HL-60 (cell line): Measurements from ENCODE around the gene UPF2.

Experiments
- DNase-seq, 2 experiments: peaks; one replicate each; pipeline ENCODE4 v3.0.0-alpha.2; 2010 to 2020; ENCODE audit warnings: low read depth in 1 of 2, low spot score in 1 of 2
- H3K27ac ChIP-seq: fragments of 250-450 bp; sonication (Bioruptor Pico); replicated peaks from 2 replicates; pipeline ENCODE4 v1.5.1; 2020; ENCODE audit warnings: mild to moderate bottlenecking, moderate library complexity
- H3K27me3 ChIP-seq: fragments of 250-450 bp; sonication (Bioruptor Pico); 2 replicates; pipeline ENCODE4 v1.5.1; 2021; ENCODE audit warnings: mild to moderate bottlenecking, moderate library complexity; ENCODE audit not compliant: insufficient read depth, poor library complexity, severe bottlenecking
- H3K4me3 ChIP-seq: replicated peaks from 2 replicates; pipeline ENCODE4 v1.5.1; 2011; ENCODE audit warnings: mild to moderate bottlenecking, control low read depth, low read length; ENCODE audit not compliant: insufficient read depth
- GABPA ChIP-seq: IDR thresholded peaks from 2 replicates; pipeline ENCODE4 v1.6.1; 2012; ENCODE audit warnings: low read depth
- POLR2AphosphoS5 ChIP-seq: IDR thresholded peaks from 2 replicates; pipeline ENCODE4 v1.6.1; 2012; ENCODE audit warnings: low read depth
- SPI1 ChIP-seq: IDR thresholded peaks from 2 replicates; pipeline ENCODE4 v1.6.1; 2012; ENCODE audit warnings: low read depth, mild to moderate bottlenecking, borderline replicate concordance
- TF ChIP-seq, protein P1 (sequence below): IDR thresholded peaks from one replicate; pipeline ENCODE4 v1.5.1; 2011; ENCODE audit warnings: low read length, control low read depth, inconsistent platforms; ENCODE audit not compliant: insufficient read depth
- TF ChIP-seq, protein P2 (sequence below): IDR thresholded peaks from 2 replicates; pipeline ENCODE4 v1.6.1; 2012; ENCODE audit warnings: low read depth; ENCODE audit not compliant: insufficient replicate concordance

UPF2 gene

GRCh38 chr10:11885437-11886137 lies 157.0 kb downstream of the UPF2 start:
- TF ChIP-seq, protein P1, sequence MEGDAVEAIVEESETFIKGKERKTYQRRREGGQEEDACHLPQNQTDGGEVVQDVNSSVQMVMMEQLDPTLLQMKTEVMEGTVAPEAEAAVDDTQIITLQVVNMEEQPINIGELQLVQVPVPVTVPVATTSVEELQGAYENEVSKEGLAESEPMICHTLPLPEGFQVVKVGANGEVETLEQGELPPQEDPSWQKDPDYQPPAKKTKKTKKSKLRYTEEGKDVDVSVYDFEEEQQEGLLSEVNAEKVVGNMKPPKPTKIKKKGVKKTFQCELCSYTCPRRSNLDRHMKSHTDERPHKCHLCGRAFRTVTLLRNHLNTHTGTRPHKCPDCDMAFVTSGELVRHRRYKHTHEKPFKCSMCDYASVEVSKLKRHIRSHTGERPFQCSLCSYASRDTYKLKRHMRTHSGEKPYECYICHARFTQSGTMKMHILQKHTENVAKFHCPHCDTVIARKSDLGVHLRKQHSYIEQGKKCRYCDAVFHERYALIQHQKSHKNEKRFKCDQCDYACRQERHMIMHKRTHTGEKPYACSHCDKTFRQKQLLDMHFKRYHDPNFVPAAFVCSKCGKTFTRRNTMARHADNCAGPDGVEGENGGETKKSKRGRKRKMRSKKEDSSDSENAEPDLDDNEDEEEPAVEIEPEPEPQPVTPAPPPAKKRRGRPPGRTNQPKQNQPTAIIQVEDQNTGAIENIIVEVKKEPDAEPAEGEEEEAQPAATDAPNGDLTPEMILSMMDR, result no peak
- no peak for TF ChIP-seq GABPA
- no peak for TF ChIP-seq SPI1
- TF ChIP-seq POLR2AphosphoS5, result no peak
- TF ChIP-seq, protein P2, sequence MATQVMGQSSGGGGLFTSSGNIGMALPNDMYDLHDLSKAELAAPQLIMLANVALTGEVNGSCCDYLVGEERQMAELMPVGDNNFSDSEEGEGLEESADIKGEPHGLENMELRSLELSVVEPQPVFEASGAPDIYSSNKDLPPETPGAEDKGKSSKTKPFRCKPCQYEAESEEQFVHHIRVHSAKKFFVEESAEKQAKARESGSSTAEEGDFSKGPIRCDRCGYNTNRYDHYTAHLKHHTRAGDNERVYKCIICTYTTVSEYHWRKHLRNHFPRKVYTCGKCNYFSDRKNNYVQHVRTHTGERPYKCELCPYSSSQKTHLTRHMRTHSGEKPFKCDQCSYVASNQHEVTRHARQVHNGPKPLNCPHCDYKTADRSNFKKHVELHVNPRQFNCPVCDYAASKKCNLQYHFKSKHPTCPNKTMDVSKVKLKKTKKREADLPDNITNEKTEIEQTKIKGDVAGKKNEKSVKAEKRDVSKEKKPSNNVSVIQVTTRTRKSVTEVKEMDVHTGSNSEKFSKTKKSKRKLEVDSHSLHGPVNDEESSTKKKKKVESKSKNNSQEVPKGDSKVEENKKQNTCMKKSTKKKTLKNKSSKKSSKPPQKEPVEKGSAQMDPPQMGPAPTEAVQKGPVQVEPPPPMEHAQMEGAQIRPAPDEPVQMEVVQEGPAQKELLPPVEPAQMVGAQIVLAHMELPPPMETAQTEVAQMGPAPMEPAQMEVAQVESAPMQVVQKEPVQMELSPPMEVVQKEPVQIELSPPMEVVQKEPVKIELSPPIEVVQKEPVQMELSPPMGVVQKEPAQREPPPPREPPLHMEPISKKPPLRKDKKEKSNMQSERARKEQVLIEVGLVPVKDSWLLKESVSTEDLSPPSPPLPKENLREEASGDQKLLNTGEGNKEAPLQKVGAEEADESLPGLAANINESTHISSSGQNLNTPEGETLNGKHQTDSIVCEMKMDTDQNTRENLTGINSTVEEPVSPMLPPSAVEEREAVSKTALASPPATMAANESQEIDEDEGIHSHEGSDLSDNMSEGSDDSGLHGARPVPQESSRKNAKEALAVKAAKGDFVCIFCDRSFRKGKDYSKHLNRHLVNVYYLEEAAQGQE, result no peak
- Histone ChIP-seq H3K4me3 (no peak overlapping the region), H3K27me3 (no peaks in the 10 kb centered on the region), H3K27ac (no peak overlapping the region)
- DNase-seq, result no peak

- Histone ChIP-seq H3K27me3 (no peaks in the 10 kb centered on the region), H3K27ac (no peak overlapping the region), H3K4me3 (no peak overlapping the region)
- TF ChIP-seq GABPA (no peak), POLR2AphosphoS5 (no peak), SPI1 (no peak)
- TF ChIP-seq, protein P2, result no peak
- TF ChIP-seq, protein P1, result no peak
- no peak for DNase-seq
These were observed 157.7 kb downstream of the UPF2 start for GRCh38 chr10:11884706-11885423.

DNA sequence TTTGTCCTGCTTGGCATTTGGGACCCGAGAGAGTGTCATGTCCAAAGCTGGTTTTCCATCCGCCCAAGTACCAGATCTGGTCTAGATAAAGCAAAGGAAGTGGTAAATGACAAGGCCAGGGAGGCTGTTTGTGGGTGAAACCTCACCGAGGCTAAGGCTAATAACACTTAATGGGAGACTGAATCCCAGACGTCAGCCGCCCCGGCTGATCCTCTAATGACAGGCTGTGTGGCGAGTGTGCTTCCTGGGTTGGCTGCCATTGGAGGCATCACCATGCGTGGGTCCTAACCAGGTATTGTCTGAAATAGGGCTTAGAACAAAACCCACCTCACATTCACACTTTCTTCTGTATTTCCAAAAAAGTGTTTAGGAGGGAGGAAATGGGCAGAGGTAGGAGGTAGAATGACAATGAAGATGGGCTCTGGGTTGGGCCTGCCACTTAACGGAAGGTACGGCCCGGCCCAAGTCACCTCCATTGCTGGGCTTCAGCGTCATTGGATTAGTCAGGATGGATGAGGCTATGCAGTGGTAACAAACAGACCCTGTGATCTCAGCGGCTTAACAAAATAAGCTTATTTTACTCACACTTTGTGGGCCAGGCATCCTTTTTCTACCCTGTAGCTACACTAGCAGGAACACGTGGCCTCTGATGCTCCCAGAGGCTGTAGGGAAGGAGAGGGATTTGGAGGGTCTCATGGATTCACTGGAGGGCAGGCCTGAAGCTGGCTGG lies 159.8 kb downstream of the UPF2 start:
- no peak for DNase-seq
- TF ChIP-seq, protein P2, result no peak
- TF ChIP-seq GABPA (no peak), POLR2AphosphoS5 (no peak), SPI1 (no peak)
- TF ChIP-seq, protein P1, result no peak
- H3K27ac ChIP-seq, result no peak overlapping the region
- H3K4me3 ChIP-seq, result no peak overlapping the region
- no peaks in the 10 kb centered on the region for H3K27me3 ChIP-seq
